HPDE6-E6E7 (cell line): ENCODE data around the gene TM4SF20.

Experiments
- DNase-seq: peaks from one replicate; pipeline ENCODE4 v3.0.0; 2011; ENCODE audit warnings: missing footprints; ENCODE audit errors: extremely low spot score

Gene TM4SF20, protein sequence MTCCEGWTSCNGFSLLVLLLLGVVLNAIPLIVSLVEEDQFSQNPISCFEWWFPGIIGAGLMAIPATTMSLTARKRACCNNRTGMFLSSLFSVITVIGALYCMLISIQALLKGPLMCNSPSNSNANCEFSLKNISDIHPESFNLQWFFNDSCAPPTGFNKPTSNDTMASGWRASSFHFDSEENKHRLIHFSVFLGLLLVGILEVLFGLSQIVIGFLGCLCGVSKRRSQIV

DNA sequence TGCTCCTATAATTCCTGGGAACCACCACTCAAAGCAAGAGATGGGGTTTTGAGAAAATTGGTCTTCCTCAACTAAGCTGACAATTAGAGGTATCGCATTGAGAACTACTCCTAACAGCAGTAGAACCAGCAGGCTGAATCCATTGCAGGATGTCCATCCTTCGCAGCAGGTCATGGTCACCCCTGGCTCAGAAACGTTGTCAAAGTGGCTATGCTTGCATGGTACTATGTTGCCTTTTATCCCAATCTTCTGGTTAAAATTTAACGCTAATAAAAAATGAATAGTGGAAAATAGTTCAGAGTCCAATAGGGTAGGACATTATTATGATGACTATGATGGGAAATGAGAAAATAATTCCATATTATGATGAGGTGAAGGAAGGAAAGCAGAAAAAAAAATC, at the start of gene TM4SF20:
TSS of gene TM4SF20 (minus strand) at position 212 of the 400 bp plus-strand sequence. CDS start at position 174, 38 bp downstream.
- no peak for DNase-seq

DNA sequence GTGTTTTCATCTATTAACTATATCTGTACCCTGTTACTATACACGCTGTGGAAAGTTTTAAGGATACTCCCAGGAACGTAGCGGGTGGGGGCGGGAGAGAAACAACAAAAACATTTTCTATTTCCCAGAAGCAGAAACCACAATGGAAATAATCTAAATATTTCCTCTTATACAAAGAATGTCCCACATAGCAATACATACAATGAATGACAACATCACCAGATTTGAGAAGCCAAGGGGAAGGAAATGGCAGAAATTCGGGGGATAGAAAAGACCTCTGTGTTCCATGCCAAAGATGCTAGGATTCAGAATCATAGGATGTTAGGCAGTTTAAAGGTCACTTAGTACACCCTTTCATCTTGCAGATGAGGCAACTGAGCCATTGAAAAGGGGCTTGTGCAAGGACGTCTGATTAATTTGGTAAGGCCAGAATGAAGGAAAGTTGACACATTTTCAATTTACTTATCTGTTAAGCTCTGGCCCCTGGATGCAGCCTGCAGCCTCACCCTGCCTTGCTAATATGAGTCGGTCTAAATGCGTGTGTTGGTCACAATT, 49.7 kb upstream of the TM4SF20 start:
- DNase-seq: no peak

DNA sequence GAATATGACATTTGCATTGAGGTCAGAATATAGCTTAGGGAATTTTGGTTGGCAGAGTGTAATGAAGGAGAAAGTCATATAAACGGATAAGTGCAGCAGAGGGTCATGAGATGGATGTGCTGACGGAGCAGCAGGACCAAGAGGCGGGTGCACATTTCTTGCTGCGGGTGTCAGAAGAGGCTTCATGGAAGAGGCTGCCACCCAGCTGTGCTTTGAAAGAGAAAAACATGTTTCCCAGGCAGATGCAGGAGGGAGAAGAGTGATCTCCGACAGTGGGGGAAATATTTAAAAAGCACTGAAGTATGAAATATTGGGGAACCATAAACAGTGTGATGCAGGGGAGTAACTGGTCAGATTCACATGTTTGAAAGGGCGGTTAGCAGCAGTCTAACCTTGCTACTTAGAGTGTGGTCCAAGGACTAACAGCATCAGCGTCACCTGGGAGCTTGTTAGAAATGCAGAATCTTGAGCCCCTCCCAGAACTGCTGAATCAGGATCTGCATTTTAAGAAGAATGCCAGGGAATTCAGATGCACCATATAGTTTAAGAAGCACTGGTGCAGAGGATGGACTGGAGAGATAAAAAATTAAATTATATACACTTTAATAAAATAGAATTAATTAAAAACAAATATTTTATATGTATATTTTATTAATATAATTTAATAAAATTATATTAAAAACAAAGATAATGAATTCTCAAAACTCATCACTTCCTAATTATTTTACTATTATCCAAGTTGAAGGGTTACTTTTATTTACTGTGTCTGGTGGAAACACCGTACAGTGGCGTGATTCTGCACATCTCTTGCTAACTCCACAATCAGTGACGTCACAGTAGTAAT, 44.8 kb upstream of the TM4SF20 start:
- DNase-seq: no peak

DNA sequence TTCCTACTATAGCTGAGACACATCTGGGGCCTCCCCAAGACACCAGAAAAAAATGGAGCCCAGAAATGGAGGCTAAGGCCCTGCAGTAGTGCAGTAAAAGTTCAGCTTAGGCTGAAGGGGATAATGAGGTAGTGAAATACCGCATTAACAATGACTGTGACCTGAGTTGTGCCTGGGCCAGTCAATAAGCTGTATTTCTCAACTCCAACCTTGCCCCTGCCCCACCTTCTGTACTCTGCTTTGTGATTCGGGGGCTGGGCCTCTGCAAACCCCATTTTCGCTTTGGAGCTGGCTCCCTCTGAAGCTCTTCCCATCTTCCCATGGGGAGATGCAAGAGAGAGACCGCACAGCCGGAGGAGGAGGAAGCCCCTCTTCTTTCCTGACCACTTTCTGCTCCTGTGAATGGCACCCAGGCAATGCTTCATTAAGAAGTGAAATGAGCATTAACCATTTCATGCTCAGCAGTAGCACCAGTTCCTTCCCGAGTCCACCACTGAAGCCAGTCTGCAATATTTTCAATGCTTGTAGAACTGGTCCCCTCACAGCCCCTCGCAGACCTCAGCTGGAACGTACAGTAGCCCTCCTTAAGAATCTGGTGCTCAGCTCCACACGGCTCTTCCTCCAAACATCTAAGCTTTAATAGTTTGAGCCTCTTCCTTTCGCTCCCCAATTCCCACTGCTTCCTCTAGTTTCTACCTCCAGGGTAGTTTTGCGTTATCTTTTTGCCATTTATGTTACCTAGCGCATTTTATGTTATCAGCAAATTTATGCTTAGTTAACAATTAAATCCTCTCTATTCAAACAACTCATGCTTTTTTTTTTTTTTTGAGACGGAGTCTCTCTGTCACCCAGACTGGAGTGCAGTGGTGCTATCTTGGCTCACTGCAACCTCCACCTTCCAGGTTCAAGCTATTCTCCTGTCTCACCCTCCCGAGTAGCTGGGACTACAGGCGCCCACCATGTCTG, 41.3 kb upstream of the TM4SF20 start:
- DNase-seq: no peak

DNA sequence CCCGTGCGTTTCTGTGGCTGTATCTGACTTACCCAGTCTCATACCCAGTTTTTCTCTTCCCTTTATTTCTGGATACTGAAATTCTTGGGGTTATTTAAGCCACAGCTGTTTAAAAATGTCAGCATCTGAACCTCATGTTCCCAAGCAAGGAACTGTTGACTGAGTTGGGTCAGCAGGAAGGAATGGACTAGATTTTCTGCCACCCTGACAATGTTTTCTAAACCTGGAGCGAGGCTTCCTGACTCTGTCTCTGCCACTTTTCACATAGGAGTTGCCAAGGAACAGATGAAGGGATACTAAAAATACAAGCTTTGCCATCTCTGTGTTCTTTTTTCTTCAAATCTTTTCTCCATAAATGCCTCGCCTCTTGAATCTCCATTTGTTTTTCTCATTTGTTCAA, 37.6 kb upstream of the TM4SF20 start:
- no peak for DNase-seq

DNA sequence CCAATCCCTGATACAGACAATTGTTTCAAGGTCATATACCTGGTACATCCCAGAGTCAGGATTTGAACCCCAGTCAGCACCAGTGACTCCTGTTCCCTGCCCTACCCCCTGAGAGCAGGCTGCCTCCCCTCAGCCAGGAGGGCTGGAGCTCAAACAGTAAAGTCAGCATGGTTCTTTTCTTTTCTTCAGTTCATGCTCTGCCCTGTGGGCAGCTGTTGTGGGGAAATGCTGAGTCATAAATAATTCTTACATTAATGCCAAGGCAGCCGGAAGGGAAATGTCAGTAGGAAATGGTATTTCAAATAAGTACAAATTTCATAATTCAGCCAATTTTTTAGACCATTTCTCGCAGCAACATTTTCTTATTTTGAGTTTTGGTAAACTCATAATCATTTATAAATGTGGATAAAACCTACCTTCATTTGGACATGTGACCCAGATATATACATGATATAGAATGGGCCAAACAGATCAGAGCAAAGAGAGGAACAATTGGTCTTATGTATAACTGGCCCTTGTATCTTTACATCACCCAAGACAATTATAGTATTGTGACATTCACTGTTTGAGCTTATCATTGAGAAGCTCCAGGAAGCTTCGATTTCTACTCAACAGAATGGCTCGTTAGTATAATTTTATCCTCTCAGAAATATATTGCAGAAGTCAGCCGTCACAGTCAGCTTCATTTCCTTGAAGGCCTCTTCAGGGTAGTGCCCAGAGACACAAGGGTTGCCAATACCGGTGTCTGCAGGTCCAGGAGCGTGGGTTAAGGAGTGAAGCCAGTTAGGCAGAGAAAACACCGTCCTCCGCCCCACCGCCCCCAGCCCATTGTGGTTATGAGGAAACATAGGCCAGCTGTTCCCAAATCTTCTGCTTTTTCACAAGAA, 36.7 kb upstream of the TM4SF20 start:
- DNase-seq: peak; percentile 74

DNA sequence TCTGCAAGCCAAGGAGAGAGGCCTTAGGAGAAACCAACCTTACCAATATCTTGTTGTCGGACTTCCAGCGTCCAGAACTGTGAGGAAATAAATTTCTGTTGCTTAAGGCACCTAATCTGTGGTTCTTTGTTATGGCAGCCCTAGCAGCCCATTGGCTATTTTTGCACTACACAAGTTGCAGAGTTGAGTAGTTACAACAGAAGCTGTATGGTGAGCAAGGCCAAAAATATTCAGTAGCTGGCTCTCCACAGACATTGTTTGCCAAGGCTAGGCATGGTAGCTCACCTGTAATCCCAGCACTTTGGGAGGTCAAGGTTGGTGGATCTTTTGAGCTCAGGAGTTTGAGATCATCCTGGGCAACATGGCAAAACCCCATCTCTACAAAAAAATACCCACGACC, 35.7 kb upstream of the TM4SF20 start:
- DNase-seq: peak; percentile 41

DNA sequence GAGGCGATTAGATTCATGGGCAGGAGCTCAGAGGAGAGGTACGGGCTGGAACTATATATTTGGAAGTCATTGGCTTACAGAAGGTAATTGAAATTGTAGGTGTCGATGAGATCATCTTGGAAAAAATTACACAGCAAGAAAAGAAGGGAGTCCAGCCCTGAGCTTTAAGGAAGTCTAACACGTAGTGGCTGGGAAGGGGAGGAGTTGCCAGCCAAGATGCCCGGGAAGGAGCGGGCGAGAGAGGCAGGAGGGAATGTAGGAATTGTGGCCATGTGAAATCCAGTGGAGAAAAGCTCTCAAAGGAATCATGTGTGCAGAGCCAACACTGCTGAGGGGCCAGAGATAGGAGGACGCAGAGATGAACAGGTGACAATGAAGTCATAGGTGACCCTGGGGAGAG, 34.3 kb upstream of the TM4SF20 start:
- DNase-seq: no peak

DNA sequence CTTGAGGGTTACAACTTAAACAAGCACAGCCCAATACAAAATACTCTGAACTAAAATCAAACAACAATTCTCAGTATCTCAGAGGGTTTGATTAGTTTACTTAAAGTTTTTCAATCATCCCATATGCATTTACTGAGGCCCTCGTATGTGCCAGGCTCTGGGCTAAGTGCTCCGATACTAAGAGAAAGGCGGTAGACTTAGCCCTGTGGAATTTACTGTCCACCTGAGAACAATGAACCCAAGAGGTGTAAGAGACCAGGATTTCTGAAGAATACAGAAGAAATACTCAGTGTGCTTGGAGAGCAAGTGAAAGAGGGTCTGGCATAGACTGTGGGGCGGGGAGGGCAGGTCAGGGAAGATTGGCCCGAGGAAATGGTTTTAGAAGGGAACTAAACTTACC, 33.8 kb upstream of the TM4SF20 start:
- DNase-seq: no peak

DNA sequence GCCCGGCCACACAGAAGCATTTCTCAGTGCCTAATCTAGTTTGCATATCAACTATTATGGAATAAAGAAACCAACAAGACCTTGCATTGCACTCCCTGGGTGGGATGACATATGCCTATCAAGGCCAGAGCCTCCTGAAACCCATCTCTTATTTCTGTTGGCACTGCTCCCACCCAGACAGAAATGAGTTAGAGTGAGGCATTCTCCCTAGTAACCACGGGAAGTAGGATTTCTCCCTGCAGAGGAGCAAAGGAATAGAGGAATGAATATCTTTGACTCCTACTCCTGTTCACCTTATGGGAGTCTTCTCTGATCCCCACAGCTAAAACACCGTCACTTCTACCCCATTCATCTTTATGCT, 32.9 kb upstream of the TM4SF20 start:
- no peak for DNase-seq

DNA sequence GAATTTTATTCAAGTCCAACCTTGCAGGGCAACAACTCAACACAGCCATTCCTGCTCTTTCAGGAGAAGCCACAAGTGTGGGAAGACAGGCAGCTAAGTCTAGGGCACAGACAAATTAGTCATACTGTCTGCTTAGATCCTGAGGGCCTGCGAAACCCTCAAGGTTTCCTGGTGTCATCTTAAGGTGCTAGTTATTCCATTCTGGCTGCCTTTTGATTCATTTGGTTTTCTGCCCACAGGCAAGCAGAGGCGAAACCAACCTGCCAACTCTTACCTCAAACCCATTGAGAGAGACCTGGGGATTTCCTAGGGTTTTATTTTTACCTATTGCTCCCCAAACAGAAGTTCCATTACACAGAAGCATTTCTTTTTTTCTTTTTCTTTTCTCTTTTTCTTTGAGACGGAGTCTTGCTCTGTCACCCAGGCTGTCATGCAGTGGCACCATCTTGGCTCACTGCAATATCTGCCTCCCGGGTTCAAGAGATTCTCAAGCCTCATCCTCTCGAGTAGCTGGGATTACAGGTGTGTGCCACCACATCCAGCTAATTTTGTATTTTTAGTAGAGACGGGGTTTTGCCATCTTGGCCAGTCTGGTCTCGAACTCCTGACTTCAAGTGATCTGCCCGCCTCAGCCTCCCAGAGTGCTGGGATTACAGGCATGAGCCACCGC, 32.3 kb upstream of the TM4SF20 start:
- peak; percentile 71 for DNase-seq

DNA sequence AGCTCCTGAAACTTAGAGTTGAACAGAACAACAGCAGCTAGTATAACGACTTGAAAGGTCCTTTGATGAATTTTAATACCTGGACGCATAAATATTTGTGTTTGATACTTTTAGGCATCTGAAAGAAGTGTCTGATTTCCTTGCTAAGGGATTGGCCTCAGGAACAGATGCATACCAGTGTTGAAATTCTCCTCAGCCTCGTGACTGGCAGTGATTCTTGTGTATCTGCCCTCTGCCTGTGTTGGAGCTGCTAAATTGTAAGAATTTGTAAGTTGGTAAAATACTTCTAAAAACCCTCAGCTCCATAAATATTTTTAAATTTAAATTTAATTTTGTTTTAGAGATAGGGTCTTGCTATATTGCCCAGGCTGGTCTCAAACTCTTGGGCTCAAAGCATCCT, 31.1 kb upstream of the TM4SF20 start:
- DNase-seq: no peak

DNA sequence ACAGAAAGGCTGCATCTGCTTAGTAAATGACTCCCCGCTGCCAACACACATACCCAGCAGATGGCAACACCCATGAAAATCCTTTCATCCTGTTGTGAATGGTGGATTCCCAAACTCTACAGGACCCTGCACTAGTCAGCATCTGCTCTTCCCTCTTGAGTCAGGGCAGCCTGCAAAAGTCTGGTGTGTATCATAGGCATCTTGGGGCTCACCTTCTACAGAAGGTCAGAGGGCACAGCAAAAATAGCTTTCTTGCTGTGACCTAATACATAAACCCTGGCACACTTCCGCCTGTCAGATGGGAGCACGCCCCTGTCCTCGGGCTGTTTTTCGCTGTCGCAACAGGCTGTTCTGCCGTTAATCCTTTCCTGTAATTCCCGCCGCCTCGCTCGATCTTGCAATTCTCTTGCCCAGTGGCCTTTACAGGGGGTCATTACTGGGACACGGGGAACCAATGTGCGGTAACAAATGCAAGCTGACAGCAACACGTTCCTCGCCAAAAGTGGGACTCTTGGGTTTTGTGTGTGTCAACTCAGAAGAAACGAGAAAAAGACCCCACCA, 28.6 kb upstream of the TM4SF20 start:
- peak; percentile 57 for DNase-seq

DNA sequence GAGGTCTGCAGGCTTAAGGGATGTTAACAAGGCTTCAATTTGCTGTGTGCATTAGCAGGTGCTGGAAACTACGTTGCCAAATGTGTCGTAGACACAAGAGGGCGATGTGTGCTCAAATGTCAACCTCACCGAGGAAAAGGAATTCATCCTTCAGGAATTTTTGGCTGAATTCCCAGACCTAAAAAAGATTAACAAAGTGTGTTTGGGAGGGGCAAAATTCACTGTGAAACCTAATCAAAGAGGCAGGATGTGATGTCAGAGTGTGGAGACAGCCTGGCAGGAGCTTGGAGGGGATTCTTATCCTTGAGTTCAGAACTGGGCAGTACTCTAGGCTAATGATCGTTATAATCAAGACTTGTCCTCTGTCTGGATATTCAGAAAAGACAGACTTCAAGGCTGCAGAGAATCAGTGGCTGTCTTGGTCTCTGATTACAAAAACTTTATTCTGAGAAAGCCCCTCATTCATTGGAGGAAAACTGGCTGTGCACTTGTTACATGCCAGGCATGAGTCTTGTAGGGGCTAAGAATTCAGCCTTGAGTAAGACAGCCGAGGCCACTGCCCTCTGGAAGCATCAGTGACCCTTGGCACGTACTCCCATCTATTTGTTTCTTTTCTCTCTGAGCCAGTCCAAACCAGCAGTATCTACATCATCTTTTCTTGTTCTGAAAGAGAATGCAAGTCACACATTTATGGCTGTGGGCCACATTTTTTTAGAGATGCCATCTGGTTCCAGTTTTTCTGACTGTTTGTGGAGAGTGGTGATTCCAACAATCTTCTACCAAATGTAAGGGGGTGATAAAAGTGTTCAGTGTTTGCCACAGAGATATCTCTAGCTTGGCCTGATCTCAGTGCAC, 27.3 kb upstream of the TM4SF20 start:
- DNase-seq: peak; percentile 67

DNA sequence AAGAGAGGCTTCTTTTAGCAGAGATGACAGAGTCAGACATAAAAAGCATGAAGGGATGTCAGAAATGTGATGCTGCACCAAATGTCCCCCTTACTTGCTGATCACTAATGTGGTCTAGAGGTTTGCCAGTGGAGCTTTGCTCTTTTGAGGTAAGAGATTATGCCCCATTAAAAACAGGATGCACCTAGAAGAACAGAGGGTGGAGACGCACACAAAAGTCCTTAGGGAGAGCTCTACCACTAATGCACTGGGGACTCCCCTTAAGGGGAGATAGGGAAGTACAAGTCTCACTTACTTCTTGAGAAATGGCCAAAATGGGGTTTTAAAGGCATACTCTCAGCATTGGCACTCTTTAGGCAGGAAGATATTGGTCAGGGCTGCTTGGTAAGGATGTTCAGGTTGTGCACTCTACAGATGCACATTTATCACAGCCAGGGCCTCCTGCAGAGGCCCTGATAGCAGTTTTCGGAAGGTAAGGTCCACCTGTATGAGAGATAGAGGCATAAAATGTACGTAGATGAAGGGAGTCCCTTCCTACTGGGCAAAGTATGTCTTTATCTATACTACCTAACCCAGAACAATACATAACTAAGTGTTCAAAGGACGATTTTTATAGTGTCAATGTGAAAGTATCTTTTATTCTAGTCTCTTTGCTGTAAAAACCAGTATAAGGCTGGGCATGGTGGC, 25.6 kb upstream of the TM4SF20 start:
- DNase-seq: no peak

DNA sequence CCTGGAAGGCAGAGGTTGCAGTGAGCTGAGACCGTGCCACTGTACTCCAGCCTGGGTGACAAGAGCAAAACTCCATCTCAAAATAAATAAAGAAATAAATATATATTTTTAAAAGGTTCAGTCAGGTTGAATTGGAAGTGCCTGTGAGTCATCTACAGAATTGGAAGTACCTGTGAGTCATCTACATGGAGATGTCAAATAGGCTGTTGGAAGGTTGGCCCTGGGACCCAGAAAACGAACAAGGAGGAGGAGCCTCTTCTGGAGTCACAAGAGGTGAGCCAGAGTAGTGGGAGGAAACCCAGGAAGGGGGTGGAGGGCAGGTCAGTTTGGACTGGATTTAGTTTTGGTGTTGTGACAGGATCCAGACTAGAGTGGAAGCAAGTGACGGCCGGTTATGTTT, 23.9 kb upstream of the TM4SF20 start:
- DNase-seq: no peak

DNA sequence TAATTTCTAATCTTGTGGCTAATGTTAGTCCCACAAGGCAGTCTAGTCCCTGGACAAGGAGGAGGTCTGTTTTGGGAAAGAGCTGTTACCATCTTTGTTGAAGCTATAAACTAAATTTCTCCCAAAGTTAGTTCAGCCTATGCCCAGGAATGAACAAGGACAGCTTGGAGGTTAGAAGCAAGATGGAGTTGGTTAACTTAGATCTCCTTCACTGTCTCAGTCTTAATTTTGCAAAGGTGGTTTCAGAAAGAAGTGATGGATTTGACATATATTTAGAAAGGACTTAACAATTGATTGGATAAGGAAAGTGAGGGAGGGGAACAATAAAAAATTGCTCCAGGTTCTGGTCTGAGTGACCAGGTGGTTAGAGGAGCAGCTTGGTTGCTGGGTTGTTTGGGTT, 23.2 kb upstream of the TM4SF20 start:
- DNase-seq: no peak

DNA sequence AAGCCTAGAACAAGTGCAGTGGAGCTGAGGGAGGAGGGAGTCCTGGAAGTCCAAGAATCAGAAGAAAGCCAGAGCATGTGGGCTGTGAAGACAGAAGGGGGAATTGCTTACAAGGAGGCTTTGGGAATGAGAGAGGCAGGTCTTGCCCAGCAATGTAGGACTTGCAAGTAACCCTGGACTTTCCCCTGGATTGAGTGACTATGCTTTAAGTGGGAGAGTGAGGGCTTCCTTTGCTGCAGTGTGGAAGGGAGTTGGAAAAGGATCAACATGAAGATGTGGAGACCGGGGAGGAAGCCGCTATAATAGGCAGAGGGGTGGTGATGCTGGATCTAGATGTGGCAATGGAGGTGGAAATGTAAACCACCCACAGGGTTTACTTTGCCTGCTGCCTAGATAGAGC, 22.4 kb upstream of the TM4SF20 start:
- DNase-seq: no peak
